Vagina (tissue), 2 donors: ENCODE measurements around the gene ANGPTL8. TPM values are rescaled to one million over a fixed set of nuclear protein-coding genes. Genes with fewer than 3 reads are reported as not detected.
A peak's percentile ranks its signal among the peaks of the same experiment; 100 is the strongest.

Experiments used
- DNase-seq, 2 donors: peaks; one replicate each; pipeline ENCODE4 v3.0.0-alpha.2; 2017; ENCODE audit errors: extremely low spot score in 2 of 2
- H3K27ac ChIP-seq: fragments of 200-600 bp; sonication (generic); one replicate; pipeline ENCODE4 v1.5.1; 2019
- H3K27me3 ChIP-seq: fragments of 200-600 bp; sonication (generic); one replicate; pipeline ENCODE4 v1.5.1; 2019
- H3K36me3 ChIP-seq, 2 donors: fragments of 200-600 bp; sonication (generic); one replicate each; pipeline ENCODE4 v1.5.1; 2017 to 2019
- H3K4me1 ChIP-seq: fragments of 200-600 bp; sonication (generic); one replicate; pipeline ENCODE4 v1.5.1; 2019
- H3K4me3 ChIP-seq, 2 donors: fragments of 200-600 bp; sonication (generic); 1 replicate in 1 of 2; 2 replicates in 1 of 2; pipeline ENCODE4 v1.5.1; 2016 to 2019
- H3K9me3 ChIP-seq: fragments of 200-600 bp; sonication (generic); one replicate; pipeline ENCODE4 v1.5.1; 2019
- POLR2A ChIP-seq, 2 donors: fragments of 450-650 bp; IDR thresholded peaks; one replicate each; pipeline ENCODE4 v1.6.1; 2017; ENCODE audit warnings: antibody characterized with exemption in 2 of 2, mild to moderate bottlenecking in 2 of 2, moderate library complexity in 2 of 2
- POLR2AphosphoS5 ChIP-seq, 2 donors: sonication (generic); formaldehyde crosslinking; IDR thresholded peaks; one replicate each; pipeline ENCODE4 v1.9.0; 2017; ENCODE audit warnings: antibody characterized with exemption in 2 of 2, mild to moderate bottlenecking in 2 of 2, low read depth in 1 of 2; ENCODE audit not compliant: insufficient read depth in 1 of 2
- intact Hi-C: fragments of 100-400 bp; cut with DNase I; formaldehyde crosslinking; loops from one replicate; pipeline ENCODE4 v1.15.1; 2023
- total RNA-seq: library from RNA; depleted of rRNA; stranded (reverse); fragments of >200 nt; gene quantifications from one replicate; pipeline ENCODE4 v1.2.3, GENCODE V29; 2016
- TF ChIP-seq, protein P1 (sequence below), 3 experiments: fragments of 450-650 bp in 2 of 3; fragments of 200-600 bp in 1 of 3; sonication (generic) in 1 of 3; IDR thresholded peaks; one replicate each; pipeline ENCODE4 v1.5.1; 2017 to 2019; ENCODE audit warnings: antibody characterized with exemption in 3 of 3, mild to moderate bottlenecking in 2 of 3, moderate library complexity in 2 of 3

The ANGPTL8 gene
- total RNA-seq, 1 donor from 2014 or later = not detected

GRCh38 chr19:11281356-11282049, 42.1 kb downstream of the ANGPTL8 start:
- no peaks in the 10 kb centered on the region for H3K9me3 ChIP-seq
- H3K27me3 ChIP-seq = no peaks in the 10 kb centered on the region
- no peaks in the 10 kb centered on the region for H3K36me3 ChIP-seq
- no peak overlapping the region for H3K27ac ChIP-seq
- TF ChIP-seq POLR2A (IDR thresholded peaks at IDR 0.05) = no peak
- TF ChIP-seq, protein P1, sequence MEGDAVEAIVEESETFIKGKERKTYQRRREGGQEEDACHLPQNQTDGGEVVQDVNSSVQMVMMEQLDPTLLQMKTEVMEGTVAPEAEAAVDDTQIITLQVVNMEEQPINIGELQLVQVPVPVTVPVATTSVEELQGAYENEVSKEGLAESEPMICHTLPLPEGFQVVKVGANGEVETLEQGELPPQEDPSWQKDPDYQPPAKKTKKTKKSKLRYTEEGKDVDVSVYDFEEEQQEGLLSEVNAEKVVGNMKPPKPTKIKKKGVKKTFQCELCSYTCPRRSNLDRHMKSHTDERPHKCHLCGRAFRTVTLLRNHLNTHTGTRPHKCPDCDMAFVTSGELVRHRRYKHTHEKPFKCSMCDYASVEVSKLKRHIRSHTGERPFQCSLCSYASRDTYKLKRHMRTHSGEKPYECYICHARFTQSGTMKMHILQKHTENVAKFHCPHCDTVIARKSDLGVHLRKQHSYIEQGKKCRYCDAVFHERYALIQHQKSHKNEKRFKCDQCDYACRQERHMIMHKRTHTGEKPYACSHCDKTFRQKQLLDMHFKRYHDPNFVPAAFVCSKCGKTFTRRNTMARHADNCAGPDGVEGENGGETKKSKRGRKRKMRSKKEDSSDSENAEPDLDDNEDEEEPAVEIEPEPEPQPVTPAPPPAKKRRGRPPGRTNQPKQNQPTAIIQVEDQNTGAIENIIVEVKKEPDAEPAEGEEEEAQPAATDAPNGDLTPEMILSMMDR (IDR thresholded peaks at IDR 0.05) = no peak
- no peak for TF ChIP-seq POLR2AphosphoS5 (IDR thresholded peaks at IDR 0.05; ENCODE audit: insufficient read depth in 1 of 2, low read depth in 1 of 2)
- no peaks in the 10 kb centered on the region for H3K4me1 ChIP-seq
- no peak overlapping the region for H3K4me3 ChIP-seq
- intact Hi-C loops = no loop called here
- DNase-seq = no peak

DNA sequence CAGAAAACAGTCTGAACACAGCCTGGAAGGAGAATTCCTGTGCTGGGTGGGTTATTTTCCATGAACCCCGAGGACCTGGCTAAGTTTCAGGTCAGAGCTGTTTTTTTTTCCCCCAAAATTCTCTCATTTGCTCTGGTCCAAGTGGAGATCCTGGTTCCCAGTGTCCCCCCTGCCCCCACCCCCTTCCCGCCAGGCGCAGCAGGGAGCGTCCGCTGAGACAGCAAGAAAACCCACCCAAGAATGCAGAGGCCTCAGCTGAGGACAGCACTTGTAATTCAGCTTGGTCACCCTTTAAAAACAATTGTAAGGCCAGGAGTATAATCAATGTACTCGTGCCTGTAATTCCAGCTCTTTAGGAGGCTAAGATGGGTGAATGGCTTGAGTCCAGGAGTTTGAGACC, 45.1 kb downstream of the ANGPTL8 start:
- Histone ChIP-seq H3K9me3 (no peaks in the 10 kb centered on the region), H3K36me3 (no peaks in the 10 kb centered on the region), H3K27me3 (no peaks in the 10 kb centered on the region), H3K4me3 (no peak overlapping the region), H3K4me1 (no peaks in the 10 kb centered on the region), H3K27ac (no peak overlapping the region)
- intact Hi-C loops = no loop called here
- no peak for DNase-seq
- TF ChIP-seq POLR2A (IDR thresholded peaks at IDR 0.05) (no peak), POLR2AphosphoS5 (IDR thresholded peaks at IDR 0.05; ENCODE audit: insufficient read depth in 1 of 2, low read depth in 1 of 2) (no peak)
- TF ChIP-seq, protein P1 (IDR thresholded peaks at IDR 0.05) = no peak

- Histone ChIP-seq H3K4me1 (no peaks in the 10 kb centered on the region), H3K27ac (peak overlapping the region; percentile 20), H3K27me3 (no peaks in the 10 kb centered on the region), H3K36me3 (no peaks in the 10 kb centered on the region), H3K9me3 (no peaks in the 10 kb centered on the region), H3K4me3 (no peak overlapping the region)
- no peak for DNase-seq
- intact Hi-C loops = loop anchor here (5.0 kb wide), 1 partner anchor 154 kb away; no protein-coding TSS in a partner anchor
- TF ChIP-seq POLR2A (IDR thresholded peaks at IDR 0.05) (no peak), POLR2AphosphoS5 (IDR thresholded peaks at IDR 0.05; ENCODE audit: insufficient read depth in 1 of 2, low read depth in 1 of 2) (no peak)
- TF ChIP-seq, protein P1 (IDR thresholded peaks at IDR 0.05) = no peak
Observed at GRCh38 chr19:11286312-11286974, 47.0 kb downstream of the ANGPTL8 start.

GRCh38 chr19:11288349-11288748, 48.9 kb downstream of the ANGPTL8 start:
- intact Hi-C loops = loop anchor here (5.0 kb wide), 1 partner anchor 156 kb away; no protein-coding TSS in a partner anchor
- no peak for TF ChIP-seq POLR2AphosphoS5 (IDR thresholded peaks at IDR 0.05; ENCODE audit: insufficient read depth in 1 of 2, low read depth in 1 of 2)
- TF ChIP-seq, protein P1 (IDR thresholded peaks at IDR 0.05) = peak in 1 of 3 experiments; percentile 6
- no peak for DNase-seq
- H3K9me3 ChIP-seq = no peaks in the 10 kb centered on the region
- no peak overlapping the region for H3K4me3 ChIP-seq
- H3K36me3 ChIP-seq = no peaks in the 10 kb centered on the region
- peaks cover 3% of the 10 kb centered on the region for H3K4me1 ChIP-seq
- H3K27me3 ChIP-seq = no peaks in the 10 kb centered on the region
- no peak overlapping the region for H3K27ac ChIP-seq

- no peak for DNase-seq
- Histone ChIP-seq H3K4me3 (no peak overlapping the region), H3K27ac (no peak overlapping the region), H3K4me1 (peaks cover 14% of the 10 kb centered on the region), H3K36me3 (no peaks in the 10 kb centered on the region), H3K9me3 (no peaks in the 10 kb centered on the region), H3K27me3 (no peaks in the 10 kb centered on the region)
- no peak for TF ChIP-seq POLR2A (IDR thresholded peaks at IDR 0.05)
- TF ChIP-seq, protein P1 (IDR thresholded peaks at IDR 0.05) = no peak
- TF ChIP-seq POLR2AphosphoS5 (IDR thresholded peaks at IDR 0.05; ENCODE audit: insufficient read depth in 1 of 2, low read depth in 1 of 2) = no peak
- intact Hi-C loops = loop anchor here (10.0 kb wide), 2 partner anchors 165 to 195 kb away; partner anchors contain the start of gene ELAVL3
Observed at GRCh38 chr19:11290256-11290655, 50.8 kb downstream of the ANGPTL8 start.
